ENCODE data around the gene FTSJ3. TPM values are rescaled to one million over a fixed set of nuclear protein-coding genes. Genes with fewer than 3 reads are reported as not detected.

The FTSJ3 gene
- total and polyA plus RNA-seq, 5 donors from 2014 or later = 19.9 to 39.4 (median 24.9) TPM

- ATAC-seq (ENCODE audit: low read depth in 2 of 2) (no peak), DNase-seq (no peak)
- Mint-ChIP-seq H3K4me3 (peak overlapping the region; percentile 29 to 95 (median 70)), H3K4me1 (peaks cover 10 to 87% (median 52%) of the 10 kb centered on the region in 4 donors), H3K27me3 (no peaks in the 10 kb centered on the region), H3K27ac (peak overlapping the region; percentile 80 to 84 (median 80)), H3K9me3 (peaks cover 0 to 3% (median 0%) of the 10 kb centered on the region in 7 donors), H3K36me3 (peaks cover 52% of the 10 kb centered on the region)
- Histone ChIP-seq H3K27ac (ENCODE audit: insufficient read depth, low read length, poor library complexity, severe bottlenecking) (no peak overlapping the region), H3K36me3 (ENCODE audit: control insufficient read depth, insufficient read depth, low read length) (peaks cover 63% of the 10 kb centered on the region), H3K4me1 (ENCODE audit: control insufficient read depth, insufficient read depth, low read length, poor library complexity, severe bottlenecking) (peaks cover 71% of the 10 kb centered on the region), H3K9me3 (ENCODE audit: control insufficient read depth in 2 of 2, low read length in 2 of 2) (no peaks in the 10 kb centered on the region), H3K27me3 (ENCODE audit: control insufficient read depth, insufficient read depth, low read length) (no peaks in the 10 kb centered on the region), H3K4me3 (ENCODE audit: low read depth, low read length) (no peak overlapping the region)
These were observed 2.8 kb upstream of the FTSJ3 start for GRCh38 chr17:63830278-63830677.

- Histone ChIP-seq H3K36me3 (ENCODE audit: control insufficient read depth, insufficient read depth, low read length) (peaks cover 65% of the 10 kb centered on the region), H3K27me3 (ENCODE audit: control insufficient read depth, insufficient read depth, low read length) (no peaks in the 10 kb centered on the region), H3K27ac (ENCODE audit: insufficient read depth, low read length, poor library complexity, severe bottlenecking) (no peak overlapping the region), H3K4me1 (ENCODE audit: control insufficient read depth, insufficient read depth, low read length, poor library complexity, severe bottlenecking) (peaks cover 64% of the 10 kb centered on the region), H3K9me3 (ENCODE audit: control insufficient read depth in 2 of 2, low read length in 2 of 2) (no peaks in the 10 kb centered on the region), H3K4me3 (ENCODE audit: low read depth, low read length) (peak overlapping the region; percentile 92)
- Mint-ChIP-seq H3K9me3 (peaks cover 0 to 3% (median 0%) of the 10 kb centered on the region in 7 donors), H3K4me3 (peak overlapping the region; percentile 92 to 99 (median 96)), H3K27ac (peak overlapping the region; percentile 31 to 54 (median 43)), H3K36me3 (peaks cover 60% of the 10 kb centered on the region), H3K27me3 (no peaks in the 10 kb centered on the region), H3K4me1 (peaks cover 6 to 88% (median 49%) of the 10 kb centered on the region in 4 donors)
- no peak for ATAC-seq (ENCODE audit: low read depth in 2 of 2)
- no peak for DNase-seq
These were observed 1.5 kb upstream of the FTSJ3 start for GRCh38 chr17:63828936-63829335.

- peaks cover 6 to 84% (median 50%) of the 10 kb centered on the region in 4 donors for H3K4me1 Mint-ChIP-seq
- DNase-seq (no peak), ATAC-seq (ENCODE audit: low read depth in 2 of 2) (no peak)
- H3K4me3 Mint-ChIP-seq = peak overlapping the region; percentile 92 to 99 (median 96)
- peaks cover 64% of the 10 kb centered on the region for H3K4me1 ChIP-seq (ENCODE audit: control insufficient read depth, insufficient read depth, low read length, poor library complexity, severe bottlenecking)
- H3K27ac Mint-ChIP-seq = peak overlapping the region; percentile 97 to 100 (median 99)
- H3K9me3 ChIP-seq (ENCODE audit: control insufficient read depth in 2 of 2, low read length in 2 of 2) = no peaks in the 10 kb centered on the region
- H3K27ac ChIP-seq (ENCODE audit: insufficient read depth, low read length, poor library complexity, severe bottlenecking) = peak overlapping the region; percentile 92
- peaks cover 62% of the 10 kb centered on the region for H3K36me3 ChIP-seq (ENCODE audit: control insufficient read depth, insufficient read depth, low read length)
- H3K9me3 Mint-ChIP-seq = peaks cover 0 to 3% (median 0%) of the 10 kb centered on the region in 7 donors
- H3K36me3 Mint-ChIP-seq = peaks cover 68% of the 10 kb centered on the region
- no peaks in the 10 kb centered on the region for H3K27me3 ChIP-seq (ENCODE audit: control insufficient read depth, insufficient read depth, low read length)
- peak overlapping the region; percentile 92 for H3K4me3 ChIP-seq (ENCODE audit: low read depth, low read length)
- H3K27me3 Mint-ChIP-seq = no peaks in the 10 kb centered on the region
These were observed 348 bp upstream of the FTSJ3 start for GRCh38 chr17:63827801-63828221.

- no peaks in the 10 kb centered on the region for H3K27me3 Mint-ChIP-seq
- Histone ChIP-seq H3K36me3 (ENCODE audit: control insufficient read depth, insufficient read depth, low read length) (peaks cover 62% of the 10 kb centered on the region), H3K4me1 (ENCODE audit: control insufficient read depth, insufficient read depth, low read length, poor library complexity, severe bottlenecking) (peaks cover 53% of the 10 kb centered on the region), H3K4me3 (ENCODE audit: low read depth, low read length) (peak overlapping the region; percentile 92), H3K27me3 (ENCODE audit: control insufficient read depth, insufficient read depth, low read length) (no peaks in the 10 kb centered on the region), H3K9me3 (ENCODE audit: control insufficient read depth in 2 of 2, low read length in 2 of 2) (no peaks in the 10 kb centered on the region), H3K27ac (ENCODE audit: insufficient read depth, low read length, poor library complexity, severe bottlenecking) (peak overlapping the region; percentile 92)
- ATAC-seq (ENCODE audit: low read depth in 2 of 2) (peak in 1 of 2 donors; percentile 3), DNase-seq (no peak)
- H3K4me1 Mint-ChIP-seq = peaks cover 6 to 79% (median 49%) of the 10 kb centered on the region in 4 donors
- H3K36me3 Mint-ChIP-seq = peaks cover 65% of the 10 kb centered on the region
- peak overlapping the region; percentile 97 to 100 (median 99) for H3K27ac Mint-ChIP-seq
- H3K4me3 Mint-ChIP-seq = peak overlapping the region; percentile 92 to 99 (median 96)
- peaks cover 0 to 3% (median 0%) of the 10 kb centered on the region in 7 donors for H3K9me3 Mint-ChIP-seq
These were observed 928 bp downstream of the FTSJ3 start for GRCh38 chr17:63826468-63827001.

- Histone ChIP-seq H3K27me3 (ENCODE audit: control insufficient read depth, insufficient read depth, low read length) (no peaks in the 10 kb centered on the region), H3K4me3 (ENCODE audit: low read depth, low read length) (no peak overlapping the region), H3K4me1 (ENCODE audit: control insufficient read depth, insufficient read depth, low read length, poor library complexity, severe bottlenecking) (peaks cover 32% of the 10 kb centered on the region), H3K27ac (ENCODE audit: insufficient read depth, low read length, poor library complexity, severe bottlenecking) (no peak overlapping the region), H3K36me3 (ENCODE audit: control insufficient read depth, insufficient read depth, low read length) (peaks cover 61% of the 10 kb centered on the region), H3K9me3 (ENCODE audit: control insufficient read depth in 2 of 2, low read length in 2 of 2) (no peaks in the 10 kb centered on the region)
- Mint-ChIP-seq H3K9me3 (no peaks in the 10 kb centered on the region), H3K27me3 (no peaks in the 10 kb centered on the region), H3K4me1 (peaks cover 6 to 59% (median 33%) of the 10 kb centered on the region in 4 donors), H3K4me3 (peak overlapping the region in 2 of 4 donors; percentile 52 to 65), H3K27ac (peak overlapping the region in 2 of 3 donors; percentile 78 to 79), H3K36me3 (peaks cover 52% of the 10 kb centered on the region)
- DNase-seq = no peak
- ATAC-seq (ENCODE audit: low read depth in 2 of 2) = no peak
These were observed 3.1 kb downstream of the FTSJ3 start for GRCh38 chr17:63824362-63824761.

- no peak overlapping the region for H3K27ac ChIP-seq (ENCODE audit: insufficient read depth, low read length, poor library complexity, severe bottlenecking)
- H3K4me3 Mint-ChIP-seq = peak overlapping the region; percentile 52 to 88 (median 70)
- H3K9me3 Mint-ChIP-seq = no peaks in the 10 kb centered on the region
- peaks cover 26% of the 10 kb centered on the region for H3K4me1 ChIP-seq (ENCODE audit: control insufficient read depth, insufficient read depth, low read length, poor library complexity, severe bottlenecking)
- H3K4me1 Mint-ChIP-seq = peaks cover 6 to 54% (median 30%) of the 10 kb centered on the region in 4 donors
- no peaks in the 10 kb centered on the region for H3K27me3 Mint-ChIP-seq
- no peaks in the 10 kb centered on the region for H3K27me3 ChIP-seq (ENCODE audit: control insufficient read depth, insufficient read depth, low read length)
- DNase-seq (no peak), ATAC-seq (ENCODE audit: low read depth in 2 of 2) (no peak)
- no peaks in the 10 kb centered on the region for H3K9me3 ChIP-seq (ENCODE audit: control insufficient read depth in 2 of 2, low read length in 2 of 2)
- H3K4me3 ChIP-seq (ENCODE audit: low read depth, low read length) = no peak overlapping the region
- H3K36me3 ChIP-seq (ENCODE audit: control insufficient read depth, insufficient read depth, low read length) = peaks cover 63% of the 10 kb centered on the region
- H3K36me3 Mint-ChIP-seq = peaks cover 56% of the 10 kb centered on the region
- peak overlapping the region; percentile 20 to 78 (median 55) for H3K27ac Mint-ChIP-seq
These were observed 3.7 kb downstream of the FTSJ3 start for GRCh38 chr17:63823659-63824331.

GRCh38 chr17:63822537-63822936, 4.9 kb downstream of the FTSJ3 start:
- Mint-ChIP-seq H3K27ac (peak overlapping the region in 1 of 3 donors; percentile 76), H3K4me3 (no peak overlapping the region), H3K9me3 (no peaks in the 10 kb centered on the region), H3K27me3 (no peaks in the 10 kb centered on the region), H3K4me1 (peaks cover 0 to 41% (median 23%) of the 10 kb centered on the region in 4 donors), H3K36me3 (peaks cover 65% of the 10 kb centered on the region)
- no peak overlapping the region for H3K4me3 ChIP-seq (ENCODE audit: low read depth, low read length)
- H3K27me3 ChIP-seq (ENCODE audit: control insufficient read depth, insufficient read depth, low read length) = no peaks in the 10 kb centered on the region
- peaks cover 75% of the 10 kb centered on the region for H3K36me3 ChIP-seq (ENCODE audit: control insufficient read depth, insufficient read depth, low read length)
- H3K9me3 ChIP-seq (ENCODE audit: control insufficient read depth in 2 of 2, low read length in 2 of 2) = no peaks in the 10 kb centered on the region
- ATAC-seq (ENCODE audit: low read depth in 2 of 2) (no peak), DNase-seq (no peak)
- no peak overlapping the region for H3K27ac ChIP-seq (ENCODE audit: insufficient read depth, low read length, poor library complexity, severe bottlenecking)
- peaks cover 15% of the 10 kb centered on the region for H3K4me1 ChIP-seq (ENCODE audit: control insufficient read depth, insufficient read depth, low read length, poor library complexity, severe bottlenecking)
